ENCODE data around the gene UGT8.

The UGT8 gene

DNA sequence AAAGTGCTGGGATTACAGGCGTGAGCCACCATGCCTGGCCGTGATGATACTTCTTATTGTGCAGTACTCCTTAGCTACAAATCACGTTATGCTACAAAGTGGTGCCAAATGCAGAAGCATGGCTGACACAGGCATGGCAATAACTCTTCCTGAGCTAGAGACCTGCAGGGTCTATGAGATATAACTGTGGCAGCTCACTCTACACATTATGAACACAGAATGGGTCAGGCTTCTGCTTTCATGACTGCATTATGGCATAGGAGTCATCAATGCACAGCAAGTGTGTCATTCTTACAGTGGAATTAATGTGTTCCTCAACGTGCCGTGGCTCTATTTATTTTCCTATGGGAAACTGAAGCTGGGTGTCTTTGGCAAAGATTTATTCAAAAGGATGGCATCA, 64.5 kb downstream of the UGT8 start:
- Histone ChIP-seq H3K9me3 (ENCODE audit: control insufficient read depth, insufficient read depth, low read depth, low read length) (no peaks in the 10 kb centered on the region), H3K27ac (ENCODE audit: extremely low read depth, low read depth, low read length) (no peak overlapping the region), H3K4me3 (ENCODE audit: low read depth, low read length) (no peak overlapping the region), H3K36me3 (ENCODE audit: control insufficient read depth in 2 of 2, insufficient read depth in 1 of 2, low read length in 2 of 2) (peaks cover 0 to 2% of the 10 kb centered on the region in 2 experiments; a peak in 1 of 3 replicates), H3K4me1 (ENCODE audit: control insufficient read depth, insufficient read depth, low read length) (no peaks in the 10 kb centered on the region)
- TF ChIP-seq ZFP37 (tag by site-specific recombination; IDR thresholded peaks at IDR 0.05) (no peak), KLF16 (tag by site-specific recombination; IDR thresholded peaks at IDR 0.05) (no peak), REPIN1 (tag by site-specific recombination; IDR thresholded peaks at IDR 0.05; ENCODE audit: low read depth) (no peak), ZNF146 (tag by site-specific recombination; IDR thresholded peaks at IDR 0.05) (no peak), ZNF596 (tag by site-specific recombination; IDR thresholded peaks at IDR 0.05) (no peak), ZNF677 (tag by site-specific recombination; IDR thresholded peaks at IDR 0.05) (no peak), SP2 (tag by site-specific recombination; IDR thresholded peaks at IDR 0.05) (no peak), ZNF341 (tag by site-specific recombination; IDR thresholded peaks at IDR 0.05; ENCODE audit: low read depth) (no peak), ZNF324 (tag by site-specific recombination; IDR thresholded peaks at IDR 0.05) (no peak), ZNF623 (tag by site-specific recombination; IDR thresholded peaks at IDR 0.05) (no peak)
- TF ChIP-seq, protein P1, sequence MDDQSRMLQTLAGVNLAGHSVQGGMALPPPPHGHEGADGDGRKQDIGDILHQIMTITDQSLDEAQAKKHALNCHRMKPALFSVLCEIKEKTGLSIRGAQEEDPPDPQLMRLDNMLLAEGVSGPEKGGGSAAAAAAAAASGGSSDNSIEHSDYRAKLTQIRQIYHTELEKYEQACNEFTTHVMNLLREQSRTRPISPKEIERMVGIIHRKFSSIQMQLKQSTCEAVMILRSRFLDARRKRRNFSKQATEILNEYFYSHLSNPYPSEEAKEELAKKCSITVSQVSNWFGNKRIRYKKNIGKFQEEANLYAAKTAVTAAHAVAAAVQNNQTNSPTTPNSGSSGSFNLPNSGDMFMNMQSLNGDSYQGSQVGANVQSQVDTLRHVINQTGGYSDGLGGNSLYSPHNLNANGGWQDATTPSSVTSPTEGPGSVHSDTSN (CRISPR knock-in tag; IDR thresholded peaks at IDR 0.05) = no peak
- TF ChIP-seq, protein P2, sequence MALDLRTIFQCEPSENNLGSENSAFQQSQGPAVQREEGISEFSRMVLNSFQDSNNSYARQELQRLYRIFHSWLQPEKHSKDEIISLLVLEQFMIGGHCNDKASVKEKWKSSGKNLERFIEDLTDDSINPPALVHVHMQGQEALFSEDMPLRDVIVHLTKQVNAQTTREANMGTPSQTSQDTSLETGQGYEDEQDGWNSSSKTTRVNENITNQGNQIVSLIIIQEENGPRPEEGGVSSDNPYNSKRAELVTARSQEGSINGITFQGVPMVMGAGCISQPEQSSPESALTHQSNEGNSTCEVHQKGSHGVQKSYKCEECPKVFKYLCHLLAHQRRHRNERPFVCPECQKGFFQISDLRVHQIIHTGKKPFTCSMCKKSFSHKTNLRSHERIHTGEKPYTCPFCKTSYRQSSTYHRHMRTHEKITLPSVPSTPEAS (tag by site-specific recombination; IDR thresholded peaks at IDR 0.05) = no peak
- TF ChIP-seq, protein P3, sequence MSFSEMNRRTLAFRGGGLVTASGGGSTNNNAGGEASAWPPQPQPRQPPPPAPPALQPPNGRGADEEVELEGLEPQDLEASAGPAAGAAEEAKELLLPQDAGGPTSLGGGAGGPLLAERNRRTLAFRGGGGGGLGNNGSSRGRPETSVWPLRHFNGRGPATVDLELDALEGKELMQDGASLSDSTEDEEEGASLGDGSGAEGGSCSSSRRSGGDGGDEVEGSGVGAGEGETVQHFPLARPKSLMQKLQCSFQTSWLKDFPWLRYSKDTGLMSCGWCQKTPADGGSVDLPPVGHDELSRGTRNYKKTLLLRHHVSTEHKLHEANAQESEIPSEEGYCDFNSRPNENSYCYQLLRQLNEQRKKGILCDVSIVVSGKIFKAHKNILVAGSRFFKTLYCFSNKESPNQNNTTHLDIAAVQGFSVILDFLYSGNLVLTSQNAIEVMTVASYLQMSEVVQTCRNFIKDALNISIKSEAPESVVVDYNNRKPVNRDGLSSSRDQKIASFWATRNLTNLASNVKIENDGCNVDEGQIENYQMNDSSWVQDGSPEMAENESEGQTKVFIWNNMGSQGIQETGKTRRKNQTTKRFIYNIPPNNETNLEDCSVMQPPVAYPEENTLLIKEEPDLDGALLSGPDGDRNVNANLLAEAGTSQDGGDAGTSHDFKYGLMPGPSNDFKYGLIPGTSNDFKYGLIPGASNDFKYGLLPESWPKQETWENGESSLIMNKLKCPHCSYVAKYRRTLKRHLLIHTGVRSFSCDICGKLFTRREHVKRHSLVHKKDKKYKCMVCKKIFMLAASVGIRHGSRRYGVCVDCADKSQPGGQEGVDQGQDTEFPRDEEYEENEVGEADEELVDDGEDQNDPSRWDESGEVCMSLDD (tag by site-specific recombination; IDR thresholded peaks at IDR 0.05) = no peak
- TF ChIP-seq, protein P4, sequence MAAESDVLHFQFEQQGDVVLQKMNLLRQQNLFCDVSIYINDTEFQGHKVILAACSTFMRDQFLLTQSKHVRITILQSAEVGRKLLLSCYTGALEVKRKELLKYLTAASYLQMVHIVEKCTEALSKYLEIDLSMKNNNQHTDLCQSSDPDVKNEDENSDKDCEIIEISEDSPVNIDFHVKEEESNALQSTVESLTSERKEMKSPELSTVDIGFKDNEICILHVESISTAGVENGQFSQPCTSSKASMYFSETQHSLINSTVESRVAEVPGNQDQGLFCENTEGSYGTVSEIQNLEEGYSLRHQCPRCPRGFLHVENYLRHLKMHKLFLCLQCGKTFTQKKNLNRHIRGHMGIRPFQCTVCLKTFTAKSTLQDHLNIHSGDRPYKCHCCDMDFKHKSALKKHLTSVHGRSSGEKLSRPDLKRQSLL (tag by site-specific recombination; IDR thresholded peaks at IDR 0.05) = no peak
- TF ChIP-seq, protein P5, sequence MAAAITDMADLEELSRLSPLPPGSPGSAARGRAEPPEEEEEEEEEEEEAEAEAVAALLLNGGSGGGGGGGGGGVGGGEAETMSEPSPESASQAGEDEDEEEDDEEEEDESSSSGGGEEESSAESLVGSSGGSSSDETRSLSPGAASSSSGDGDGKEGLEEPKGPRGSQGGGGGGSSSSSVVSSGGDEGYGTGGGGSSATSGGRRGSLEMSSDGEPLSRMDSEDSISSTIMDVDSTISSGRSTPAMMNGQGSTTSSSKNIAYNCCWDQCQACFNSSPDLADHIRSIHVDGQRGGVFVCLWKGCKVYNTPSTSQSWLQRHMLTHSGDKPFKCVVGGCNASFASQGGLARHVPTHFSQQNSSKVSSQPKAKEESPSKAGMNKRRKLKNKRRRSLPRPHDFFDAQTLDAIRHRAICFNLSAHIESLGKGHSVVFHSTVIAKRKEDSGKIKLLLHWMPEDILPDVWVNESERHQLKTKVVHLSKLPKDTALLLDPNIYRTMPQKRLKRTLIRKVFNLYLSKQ (tag by site-specific recombination; IDR thresholded peaks at IDR 0.05; ENCODE audit: borderline replicate concordance) = no peak
- TF ChIP-seq, protein P6, sequence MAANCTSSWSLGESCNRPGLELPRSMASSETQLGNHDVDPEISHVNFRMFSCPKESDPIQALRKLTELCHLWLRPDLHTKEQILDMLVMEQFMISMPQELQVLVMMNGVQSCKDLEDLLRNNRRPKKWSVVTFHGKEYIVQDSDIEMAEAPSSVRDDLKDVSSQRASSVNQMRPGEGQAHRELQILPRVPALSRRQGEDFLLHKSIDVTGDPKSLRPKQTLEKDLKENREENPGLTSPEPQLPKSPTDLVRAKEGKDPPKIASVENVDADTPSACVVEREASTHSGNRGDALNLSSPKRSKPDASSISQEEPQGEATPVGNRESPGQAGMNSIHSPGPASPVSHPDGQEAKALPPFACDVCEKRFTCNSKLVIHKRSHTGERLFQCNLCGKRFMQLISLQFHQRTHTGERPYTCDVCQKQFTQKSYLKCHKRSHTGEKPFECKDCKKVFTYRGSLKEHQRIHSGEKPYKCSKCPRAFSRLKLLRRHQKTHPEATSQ (tag by site-specific recombination; IDR thresholded peaks at IDR 0.05) = no peak
- TF ChIP-seq, protein P7, sequence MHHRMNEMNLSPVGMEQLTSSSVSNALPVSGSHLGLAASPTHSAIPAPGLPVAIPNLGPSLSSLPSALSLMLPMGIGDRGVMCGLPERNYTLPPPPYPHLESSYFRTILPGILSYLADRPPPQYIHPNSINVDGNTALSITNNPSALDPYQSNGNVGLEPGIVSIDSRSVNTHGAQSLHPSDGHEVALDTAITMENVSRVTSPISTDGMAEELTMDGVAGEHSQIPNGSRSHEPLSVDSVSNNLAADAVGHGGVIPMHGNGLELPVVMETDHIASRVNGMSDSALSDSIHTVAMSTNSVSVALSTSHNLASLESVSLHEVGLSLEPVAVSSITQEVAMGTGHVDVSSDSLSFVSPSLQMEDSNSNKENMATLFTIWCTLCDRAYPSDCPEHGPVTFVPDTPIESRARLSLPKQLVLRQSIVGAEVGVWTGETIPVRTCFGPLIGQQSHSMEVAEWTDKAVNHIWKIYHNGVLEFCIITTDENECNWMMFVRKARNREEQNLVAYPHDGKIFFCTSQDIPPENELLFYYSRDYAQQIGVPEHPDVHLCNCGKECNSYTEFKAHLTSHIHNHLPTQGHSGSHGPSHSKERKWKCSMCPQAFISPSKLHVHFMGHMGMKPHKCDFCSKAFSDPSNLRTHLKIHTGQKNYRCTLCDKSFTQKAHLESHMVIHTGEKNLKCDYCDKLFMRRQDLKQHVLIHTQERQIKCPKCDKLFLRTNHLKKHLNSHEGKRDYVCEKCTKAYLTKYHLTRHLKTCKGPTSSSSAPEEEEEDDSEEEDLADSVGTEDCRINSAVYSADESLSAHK (tag by site-specific recombination; IDR thresholded peaks at IDR 0.05) = no peak
- TF ChIP-seq, protein P8, sequence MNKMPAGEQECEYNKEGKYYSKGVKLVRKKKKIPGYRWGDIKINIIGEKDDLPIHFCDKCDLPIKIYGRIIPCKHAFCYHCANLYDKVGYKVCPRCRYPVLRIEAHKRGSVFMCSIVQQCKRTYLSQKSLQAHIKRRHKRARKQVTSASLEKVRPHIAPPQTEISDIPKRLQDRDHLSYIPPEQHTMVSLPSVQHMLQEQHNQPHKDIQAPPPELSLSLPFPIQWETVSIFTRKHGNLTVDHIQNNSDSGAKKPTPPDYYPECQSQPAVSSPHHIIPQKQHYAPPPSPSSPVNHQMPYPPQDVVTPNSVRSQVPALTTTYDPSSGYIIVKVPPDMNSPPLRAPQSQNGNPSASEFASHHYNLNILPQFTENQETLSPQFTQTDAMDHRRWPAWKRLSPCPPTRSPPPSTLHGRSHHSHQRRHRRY (tag by site-specific recombination; IDR thresholded peaks at IDR 0.05) = no peak
- ChIA-PET CTCF (no interaction called here), POLR2A (no interaction called here)

All from HEK293 (cell line).